ENCODE data around the gene ADORA3.

DNA sequence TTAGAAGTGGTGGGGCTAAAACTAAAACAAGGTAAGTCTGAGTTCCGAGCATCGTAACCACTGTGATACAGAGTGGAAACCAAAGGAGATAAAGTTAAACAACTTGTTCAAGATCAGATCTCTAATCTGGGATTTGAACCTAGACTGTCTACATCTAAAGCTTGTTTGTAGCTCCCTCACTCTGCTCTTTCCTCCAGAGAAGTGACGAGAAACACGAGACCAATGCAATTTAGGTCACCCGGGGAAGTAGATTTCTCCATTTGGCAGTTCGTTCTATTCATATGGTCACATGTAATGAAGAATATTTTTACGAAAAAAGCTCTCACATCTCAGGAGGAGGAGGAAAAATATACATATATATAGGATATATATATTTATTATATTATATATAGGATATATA lies 1.8 kb downstream of the ADORA3 start:
- TF ChIP-seq, protein P1, sequence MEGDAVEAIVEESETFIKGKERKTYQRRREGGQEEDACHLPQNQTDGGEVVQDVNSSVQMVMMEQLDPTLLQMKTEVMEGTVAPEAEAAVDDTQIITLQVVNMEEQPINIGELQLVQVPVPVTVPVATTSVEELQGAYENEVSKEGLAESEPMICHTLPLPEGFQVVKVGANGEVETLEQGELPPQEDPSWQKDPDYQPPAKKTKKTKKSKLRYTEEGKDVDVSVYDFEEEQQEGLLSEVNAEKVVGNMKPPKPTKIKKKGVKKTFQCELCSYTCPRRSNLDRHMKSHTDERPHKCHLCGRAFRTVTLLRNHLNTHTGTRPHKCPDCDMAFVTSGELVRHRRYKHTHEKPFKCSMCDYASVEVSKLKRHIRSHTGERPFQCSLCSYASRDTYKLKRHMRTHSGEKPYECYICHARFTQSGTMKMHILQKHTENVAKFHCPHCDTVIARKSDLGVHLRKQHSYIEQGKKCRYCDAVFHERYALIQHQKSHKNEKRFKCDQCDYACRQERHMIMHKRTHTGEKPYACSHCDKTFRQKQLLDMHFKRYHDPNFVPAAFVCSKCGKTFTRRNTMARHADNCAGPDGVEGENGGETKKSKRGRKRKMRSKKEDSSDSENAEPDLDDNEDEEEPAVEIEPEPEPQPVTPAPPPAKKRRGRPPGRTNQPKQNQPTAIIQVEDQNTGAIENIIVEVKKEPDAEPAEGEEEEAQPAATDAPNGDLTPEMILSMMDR (IDR thresholded peaks at IDR 0.05) = no peak
- TF ChIP-seq POLR2A (IDR thresholded peaks at IDR 0.05) = no peak

All from thyroid gland (tissue), 4 donors.